Raji (cell line): ENCODE measurements around the gene DPP6.

Source experiments
- POLR2A ChIP-seq: IDR thresholded peaks from 2 replicates; pipeline ENCODE4 v1.6.1; 2011; ENCODE audit warnings: low read depth, low read length, control low read depth; ENCODE audit not compliant: insufficient read depth

DPP6 gene

GRCh38 chr7:154647625-154648024, 595.4 kb downstream of the DPP6 start:
- TF ChIP-seq POLR2A, result no peak

GRCh38 chr7:154649015-154649414, 596.8 kb downstream of the DPP6 start:
- TF ChIP-seq POLR2A, result no peak

DNA sequence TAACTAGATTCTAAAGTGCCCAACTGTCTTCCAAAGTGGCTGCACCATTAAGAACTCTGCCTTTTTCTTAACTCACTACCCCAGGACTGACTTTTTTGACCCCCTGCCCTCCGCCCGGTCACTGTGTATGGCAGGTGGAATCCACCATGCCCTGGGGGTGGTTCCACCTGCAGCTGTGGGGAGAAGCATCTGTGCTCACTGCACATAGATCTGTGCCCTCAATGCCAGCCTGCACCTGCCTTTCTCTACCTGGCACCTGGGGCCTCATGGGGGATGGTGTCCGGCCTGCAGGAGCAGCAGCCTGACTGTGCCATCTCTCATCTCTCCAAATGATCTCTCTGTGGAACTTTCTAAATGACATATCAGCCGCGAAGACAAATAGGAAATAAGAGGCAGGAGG, 597.2 kb downstream of the DPP6 start:
- no peak for TF ChIP-seq POLR2A

GRCh38 chr7:154650275-154650674, 598.1 kb downstream of the DPP6 start:
- TF ChIP-seq POLR2A, result no peak

GRCh38 chr7:154651501-154651900, 599.3 kb downstream of the DPP6 start:
- TF ChIP-seq POLR2A, result no peak

- no peak for TF ChIP-seq POLR2A
These were observed 600.4 kb downstream of the DPP6 start for GRCh38 chr7:154652564-154652963.

DNA sequence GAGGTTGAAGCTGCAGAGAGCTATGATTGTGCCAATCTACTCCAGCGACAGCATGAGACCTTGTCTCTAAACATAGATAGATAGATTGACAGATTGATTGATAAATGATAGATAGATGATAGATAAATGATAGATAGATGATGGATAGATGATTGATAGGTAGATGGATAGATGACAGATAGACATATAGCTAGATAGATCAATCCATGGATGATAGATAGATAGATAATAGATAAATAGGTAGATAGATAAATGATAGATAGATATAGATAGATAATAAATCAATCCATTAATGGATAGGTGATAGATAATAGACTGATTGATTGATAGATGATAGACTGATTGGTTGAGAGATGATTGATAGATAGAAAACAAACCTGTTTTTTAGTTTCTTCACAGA, 601.1 kb downstream of the DPP6 start:
- TF ChIP-seq POLR2A, result no peak

DNA sequence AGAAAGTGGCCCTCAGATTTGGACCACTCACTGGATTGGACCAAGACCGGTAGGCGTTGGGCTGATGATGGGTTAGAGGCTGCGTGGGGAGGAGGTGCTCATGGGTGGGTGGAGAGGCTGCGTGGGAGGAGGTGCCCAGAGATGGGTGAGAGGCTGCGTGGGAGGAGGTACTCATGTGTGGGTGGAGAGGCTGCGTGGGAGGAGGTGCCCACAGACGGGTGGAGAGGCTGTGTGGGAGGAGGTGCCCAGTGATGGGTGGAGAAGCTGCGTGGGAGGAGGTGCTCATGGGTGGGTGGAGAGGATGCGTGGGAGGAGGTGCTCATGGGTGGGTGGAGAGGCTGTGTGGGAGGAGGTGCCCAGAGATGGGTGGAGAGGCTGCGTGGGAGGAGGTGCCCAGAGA, 604.4 kb downstream of the DPP6 start:
- TF ChIP-seq POLR2A, result no peak

- TF ChIP-seq POLR2A, result no peak
These were observed 614.6 kb downstream of the DPP6 start for GRCh38 chr7:154666768-154667167.

- TF ChIP-seq POLR2A, result no peak
These were observed 620.6 kb downstream of the DPP6 start for GRCh38 chr7:154672659-154673415.

GRCh38 chr7:154674191-154674590, 622.0 kb downstream of the DPP6 start:
- no peak for TF ChIP-seq POLR2A

- TF ChIP-seq POLR2A, result no peak
These were observed 623.4 kb downstream of the DPP6 start for GRCh38 chr7:154675560-154675959.

GRCh38 chr7:154676422-154677073, 624.4 kb downstream of the DPP6 start:
- TF ChIP-seq POLR2A, result no peak

- no peak for TF ChIP-seq POLR2A
These were observed 625.3 kb downstream of the DPP6 start for GRCh38 chr7:154677454-154677853.

DNA sequence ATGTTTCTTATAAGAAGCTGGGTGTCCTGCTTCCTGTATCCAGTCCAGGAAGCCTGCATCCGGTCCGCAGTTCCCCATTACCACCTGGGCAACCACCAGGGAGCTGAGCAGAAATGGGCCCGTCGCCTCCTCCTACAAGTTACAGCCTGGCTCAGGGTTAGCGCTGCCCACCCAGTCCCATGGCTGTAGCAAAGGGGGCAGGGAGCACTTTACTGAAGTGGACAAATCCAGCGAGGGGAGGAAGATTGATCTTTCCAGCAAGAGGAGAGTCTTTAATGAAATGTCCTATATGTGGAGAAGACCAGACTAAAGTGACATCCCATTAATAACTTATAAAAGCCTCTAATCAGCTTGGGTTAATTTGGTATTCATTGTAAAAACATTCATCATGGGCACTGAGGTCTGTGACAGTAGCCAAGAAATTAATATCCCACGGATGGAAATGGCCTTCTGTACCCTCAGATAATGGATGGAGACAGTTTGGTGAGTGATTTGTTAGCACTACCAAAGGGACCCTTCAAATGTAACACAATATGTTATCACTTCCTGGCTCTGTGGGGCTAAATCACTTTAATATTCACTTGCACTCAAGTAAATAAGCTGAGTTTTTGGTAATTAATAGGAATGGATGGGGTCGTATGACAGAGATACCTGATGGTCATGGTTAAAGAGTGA, 627.3 kb downstream of the DPP6 start:
- no peak for TF ChIP-seq POLR2A
